Measurements from ENCODE around the gene KCNQ5.

Gene KCNQ5

DNA sequence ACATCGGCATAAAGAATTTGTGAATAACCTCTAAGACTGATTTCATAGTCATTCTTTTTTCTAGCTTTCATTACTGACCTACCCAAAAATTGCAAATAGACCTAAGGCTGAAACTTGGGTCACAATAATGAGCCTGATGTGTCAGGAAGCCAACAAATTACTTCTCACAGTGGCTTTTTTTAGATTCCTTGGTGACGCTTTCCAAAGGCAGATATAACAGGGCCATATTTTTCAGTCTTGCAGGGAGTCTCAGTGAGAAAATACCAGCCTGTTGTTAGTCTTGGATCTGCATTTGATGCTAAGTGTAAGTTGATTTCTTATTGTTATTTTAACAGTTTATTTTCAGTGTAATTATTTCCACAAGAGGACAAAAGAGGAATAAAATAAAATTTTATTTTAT, 423.7 kb downstream of the KCNQ5 start:
- H3K9ac ChIP-seq (ENCODE audit: low read length) = no peak overlapping the region
- H3K36me3 ChIP-seq (ENCODE audit: control insufficient read depth, insufficient read depth, low read length) = no peaks in the 10 kb centered on the region
- no peak overlapping the region for H3K4me3 ChIP-seq (ENCODE audit: low read length)
- no peaks in the 10 kb centered on the region for H3K9me3 ChIP-seq (ENCODE audit: control insufficient read depth, low read length)
- no peaks in the 10 kb centered on the region for H3K27me3 ChIP-seq (ENCODE audit: control insufficient read depth, insufficient read depth, low read length)
- no peaks in the 10 kb centered on the region for H3K4me1 ChIP-seq (ENCODE audit: control insufficient read depth, insufficient read depth, low read length)

- Histone ChIP-seq H3K9ac (ENCODE audit: low read length) (no peak overlapping the region), H3K9me3 (ENCODE audit: control insufficient read depth, low read length) (no peaks in the 10 kb centered on the region), H3K4me3 (ENCODE audit: low read length) (no peak overlapping the region), H3K27me3 (ENCODE audit: control insufficient read depth, insufficient read depth, low read length) (no peaks in the 10 kb centered on the region), H3K4me1 (ENCODE audit: control insufficient read depth, insufficient read depth, low read length) (no peaks in the 10 kb centered on the region), H3K36me3 (ENCODE audit: control insufficient read depth, insufficient read depth, low read length) (no peaks in the 10 kb centered on the region)
Measured at GRCh38 chr6:73047801-73048200, 425.9 kb downstream of the KCNQ5 start.

DNA sequence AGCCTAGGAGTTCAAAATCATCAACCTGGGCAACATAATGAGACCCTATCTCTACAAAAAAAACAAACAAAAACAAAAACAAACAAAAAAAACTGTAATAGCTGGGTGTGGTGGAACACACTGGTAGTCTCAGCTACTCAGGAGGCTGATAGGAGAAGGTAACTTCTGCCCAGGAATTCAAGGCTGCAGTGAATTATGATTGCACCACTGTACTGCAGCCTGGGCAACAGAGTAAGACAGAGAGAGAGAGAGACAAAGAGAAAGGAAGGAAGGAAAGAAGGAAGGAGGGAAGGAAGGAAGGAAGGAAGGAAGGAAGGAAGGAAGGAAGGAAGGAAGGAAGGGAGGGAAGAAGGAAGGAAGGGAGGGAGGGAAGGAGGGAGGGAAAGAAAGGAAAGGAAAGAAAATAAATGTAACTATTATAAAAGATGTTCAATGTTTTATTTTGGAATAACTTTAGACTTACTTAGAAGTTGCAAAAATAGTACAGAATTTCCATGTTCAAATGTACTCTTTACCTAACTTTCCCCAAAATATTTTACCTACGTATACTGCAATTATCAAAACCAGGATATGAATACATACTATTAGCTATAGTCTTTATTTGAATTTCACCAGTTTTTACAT, 428.2 kb downstream of the KCNQ5 start:
- Histone ChIP-seq H3K36me3 (ENCODE audit: control insufficient read depth, insufficient read depth, low read length) (no peaks in the 10 kb centered on the region), H3K9me3 (ENCODE audit: control insufficient read depth, low read length) (no peaks in the 10 kb centered on the region), H3K4me3 (ENCODE audit: low read length) (no peak overlapping the region), H3K4me1 (ENCODE audit: control insufficient read depth, insufficient read depth, low read length) (no peaks in the 10 kb centered on the region), H3K27me3 (ENCODE audit: control insufficient read depth, insufficient read depth, low read length) (peaks cover 2% of the 10 kb centered on the region), H3K9ac (ENCODE audit: low read length) (no peak overlapping the region)

GRCh38 chr6:73050706-73051105, 428.8 kb downstream of the KCNQ5 start:
- no peak overlapping the region for H3K4me3 ChIP-seq (ENCODE audit: low read length)
- H3K9ac ChIP-seq (ENCODE audit: low read length) = no peak overlapping the region
- H3K9me3 ChIP-seq (ENCODE audit: control insufficient read depth, low read length) = no peaks in the 10 kb centered on the region
- no peaks in the 10 kb centered on the region for H3K4me1 ChIP-seq (ENCODE audit: control insufficient read depth, insufficient read depth, low read length)
- H3K27me3 ChIP-seq (ENCODE audit: control insufficient read depth, insufficient read depth, low read length) = peaks cover 2% of the 10 kb centered on the region
- no peaks in the 10 kb centered on the region for H3K36me3 ChIP-seq (ENCODE audit: control insufficient read depth, insufficient read depth, low read length)

DNA sequence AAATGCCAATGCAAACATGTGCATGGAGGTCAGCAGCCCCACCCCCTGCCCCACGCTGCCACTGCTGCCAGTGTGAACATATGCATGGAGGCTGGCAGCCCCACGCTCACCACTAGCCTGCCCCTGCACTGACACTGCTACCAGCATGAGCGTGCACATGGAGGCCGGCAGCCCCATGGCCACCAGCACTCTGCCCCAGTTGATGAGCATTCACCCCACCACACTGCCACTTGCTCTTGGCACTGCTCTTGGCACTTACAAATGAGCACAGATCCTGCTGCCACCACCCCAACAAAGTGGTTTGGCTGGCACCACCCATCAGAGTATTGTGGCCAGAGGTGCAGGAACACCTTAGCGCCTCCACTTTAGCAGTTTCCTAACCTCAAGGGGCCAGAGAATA, 429.3 kb downstream of the KCNQ5 start:
- Histone ChIP-seq H3K4me3 (ENCODE audit: low read length) (no peak overlapping the region), H3K9me3 (ENCODE audit: control insufficient read depth, low read length) (no peaks in the 10 kb centered on the region)

GRCh38 chr6:73054958-73055357, 433.1 kb downstream of the KCNQ5 start:
- Histone ChIP-seq H3K9me3 (ENCODE audit: control insufficient read depth, low read length) (no peaks in the 10 kb centered on the region), H3K27me3 (ENCODE audit: control insufficient read depth, insufficient read depth, low read length) (peaks cover 2% of the 10 kb centered on the region), H3K4me1 (ENCODE audit: control insufficient read depth, insufficient read depth, low read length) (no peaks in the 10 kb centered on the region), H3K9ac (ENCODE audit: low read length) (no peak overlapping the region), H3K4me3 (ENCODE audit: low read length) (no peak overlapping the region), H3K36me3 (ENCODE audit: control insufficient read depth, insufficient read depth, low read length) (no peaks in the 10 kb centered on the region)

More for the DNA sequence above, 429.3 kb downstream of the KCNQ5 start:
- H3K9ac ChIP-seq (ENCODE audit: low read length) = no peak overlapping the region
- H3K4me1 ChIP-seq (ENCODE audit: control insufficient read depth, insufficient read depth, low read length) = no peaks in the 10 kb centered on the region
- no peaks in the 10 kb centered on the region for H3K36me3 ChIP-seq (ENCODE audit: control insufficient read depth, insufficient read depth, low read length)
- peaks cover 2% of the 10 kb centered on the region for H3K27me3 ChIP-seq (ENCODE audit: control insufficient read depth, insufficient read depth, low read length)

DNA sequence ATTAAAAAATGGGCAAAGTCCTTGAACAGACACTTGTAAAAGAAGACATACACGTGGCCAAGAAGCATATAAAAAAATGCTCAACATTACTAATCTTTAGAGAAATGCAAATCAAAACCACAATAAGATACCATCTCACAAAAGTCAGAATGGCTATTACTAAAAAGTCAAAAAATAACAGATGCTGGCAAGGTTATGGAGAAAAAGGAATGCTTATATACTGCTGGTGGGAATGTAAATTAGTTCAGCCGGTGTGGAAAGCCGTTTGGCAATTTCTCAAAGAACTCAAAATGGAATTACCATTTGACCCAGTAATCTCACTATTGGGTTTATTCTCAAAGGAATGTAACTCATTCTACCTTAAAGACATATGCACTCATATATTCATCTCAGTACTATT, 436.9 kb downstream of the KCNQ5 start:
- Histone ChIP-seq H3K4me1 (ENCODE audit: control insufficient read depth, insufficient read depth, low read length) (no peaks in the 10 kb centered on the region), H3K9me3 (ENCODE audit: control insufficient read depth, low read length) (no peaks in the 10 kb centered on the region), H3K27me3 (ENCODE audit: control insufficient read depth, insufficient read depth, low read length) (peaks cover 2% of the 10 kb centered on the region), H3K4me3 (ENCODE audit: low read length) (no peak overlapping the region), H3K36me3 (ENCODE audit: control insufficient read depth, insufficient read depth, low read length) (no peaks in the 10 kb centered on the region), H3K9ac (ENCODE audit: low read length) (no peak overlapping the region)

GRCh38 chr6:73062130-73062529, 440.3 kb downstream of the KCNQ5 start:
- H3K9me3 ChIP-seq (ENCODE audit: control insufficient read depth, low read length) = no peaks in the 10 kb centered on the region
- H3K9ac ChIP-seq (ENCODE audit: low read length) = no peak overlapping the region
- no peaks in the 10 kb centered on the region for H3K27me3 ChIP-seq (ENCODE audit: control insufficient read depth, insufficient read depth, low read length)
- H3K36me3 ChIP-seq (ENCODE audit: control insufficient read depth, insufficient read depth, low read length) = no peaks in the 10 kb centered on the region
- H3K4me3 ChIP-seq (ENCODE audit: low read length) = no peak overlapping the region
- no peaks in the 10 kb centered on the region for H3K4me1 ChIP-seq (ENCODE audit: control insufficient read depth, insufficient read depth, low read length)

DNA sequence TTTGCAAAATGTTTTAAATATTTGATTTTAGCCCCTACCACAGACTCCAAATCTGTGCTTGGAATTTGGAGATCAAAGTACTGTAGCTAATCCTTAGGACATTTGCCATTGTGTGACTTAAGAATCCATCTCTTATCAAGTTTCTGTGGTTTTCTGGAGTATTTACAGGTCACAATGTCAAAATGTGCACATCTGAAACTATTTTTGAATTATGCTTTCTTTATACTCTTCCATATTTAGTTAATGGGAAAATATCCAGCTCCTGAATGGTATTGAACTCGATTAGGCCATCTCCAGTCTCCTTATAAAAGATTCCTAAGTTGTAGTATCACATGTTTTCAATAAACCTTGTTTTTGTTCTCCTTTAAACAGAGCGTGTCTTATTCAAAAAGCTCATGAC, 441.0 kb downstream of the KCNQ5 start:
- H3K4me3 ChIP-seq (ENCODE audit: low read length) = no peak overlapping the region
- H3K27me3 ChIP-seq (ENCODE audit: control insufficient read depth, insufficient read depth, low read length) = no peaks in the 10 kb centered on the region
- H3K36me3 ChIP-seq (ENCODE audit: control insufficient read depth, insufficient read depth, low read length) = no peaks in the 10 kb centered on the region
- no peaks in the 10 kb centered on the region for H3K4me1 ChIP-seq (ENCODE audit: control insufficient read depth, insufficient read depth, low read length)
- H3K9me3 ChIP-seq (ENCODE audit: control insufficient read depth, low read length) = no peaks in the 10 kb centered on the region
- H3K9ac ChIP-seq (ENCODE audit: low read length) = no peak overlapping the region

DNA sequence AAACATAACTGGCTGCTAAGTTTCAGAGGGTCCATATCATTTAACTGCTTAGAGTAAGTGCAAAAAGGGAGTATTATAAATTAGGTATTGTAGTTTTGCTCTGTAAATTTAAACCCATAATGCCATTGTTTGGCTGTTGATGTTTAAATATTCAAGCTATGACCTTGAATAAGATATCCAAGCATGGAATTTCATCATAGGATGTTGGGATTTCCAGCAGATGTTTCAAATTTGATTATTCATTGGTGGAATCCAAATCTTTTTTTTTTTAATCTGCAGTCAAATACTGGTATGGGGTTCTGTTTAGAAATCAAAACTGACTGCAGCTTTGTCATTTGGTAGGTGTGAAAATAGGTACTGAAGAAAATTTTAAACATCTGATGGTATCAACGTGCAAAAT, 442.4 kb downstream of the KCNQ5 start:
- Histone ChIP-seq H3K9ac (ENCODE audit: low read length) (no peak overlapping the region), H3K9me3 (ENCODE audit: control insufficient read depth, low read length) (no peaks in the 10 kb centered on the region), H3K4me3 (ENCODE audit: low read length) (no peak overlapping the region), H3K36me3 (ENCODE audit: control insufficient read depth, insufficient read depth, low read length) (no peaks in the 10 kb centered on the region), H3K4me1 (ENCODE audit: control insufficient read depth, insufficient read depth, low read length) (no peaks in the 10 kb centered on the region), H3K27me3 (ENCODE audit: control insufficient read depth, insufficient read depth, low read length) (no peaks in the 10 kb centered on the region)

GRCh38 chr6:73073238-73073637, 451.4 kb downstream of the KCNQ5 start:
- H3K27me3 ChIP-seq (ENCODE audit: control insufficient read depth, insufficient read depth, low read length) = no peaks in the 10 kb centered on the region
- no peaks in the 10 kb centered on the region for H3K4me1 ChIP-seq (ENCODE audit: control insufficient read depth, insufficient read depth, low read length)
- no peaks in the 10 kb centered on the region for H3K36me3 ChIP-seq (ENCODE audit: control insufficient read depth, insufficient read depth, low read length)
- no peak overlapping the region for H3K9ac ChIP-seq (ENCODE audit: low read length)
- no peaks in the 10 kb centered on the region for H3K9me3 ChIP-seq (ENCODE audit: control insufficient read depth, low read length)
- no peak overlapping the region for H3K4me3 ChIP-seq (ENCODE audit: low read length)

DNA sequence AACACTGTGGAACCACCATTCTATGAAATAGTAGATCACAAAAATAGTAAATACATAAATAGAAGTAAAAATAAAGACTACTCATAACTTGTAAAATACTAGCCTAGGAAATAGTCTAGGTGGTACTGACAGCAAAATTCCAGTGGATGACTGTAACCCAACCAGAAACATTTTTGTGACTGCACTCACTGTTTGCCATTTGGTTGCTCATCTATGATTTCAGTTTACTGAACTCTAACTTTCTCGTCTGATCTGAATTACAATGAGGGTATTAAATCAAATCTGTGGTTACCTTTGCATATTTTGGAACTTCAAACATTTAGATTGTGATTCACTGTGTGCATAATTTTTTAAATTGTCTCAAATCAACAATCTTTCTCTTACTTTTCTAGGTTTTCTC, 452.3 kb downstream of the KCNQ5 start:
- H3K9me3 ChIP-seq (ENCODE audit: control insufficient read depth, low read length) = no peaks in the 10 kb centered on the region
- H3K4me3 ChIP-seq (ENCODE audit: low read length) = no peak overlapping the region

More for the DNA sequence above, 452.3 kb downstream of the KCNQ5 start:
- Histone ChIP-seq H3K9ac (ENCODE audit: low read length) (no peak overlapping the region), H3K4me1 (ENCODE audit: control insufficient read depth, insufficient read depth, low read length) (no peaks in the 10 kb centered on the region), H3K36me3 (ENCODE audit: control insufficient read depth, insufficient read depth, low read length) (no peaks in the 10 kb centered on the region), H3K27me3 (ENCODE audit: control insufficient read depth, insufficient read depth, low read length) (no peaks in the 10 kb centered on the region)
